Breast epithelium (tissue), 4 donors: ENCODE measurements around the gene OTOL1. TPM values are rescaled to one million over a fixed set of nuclear protein-coding genes. Genes with fewer than 3 reads are reported as not detected.

Source experiments
- DNase-seq, 2 donors: peaks; one replicate each; pipeline ENCODE4 v3.0.0-alpha.2; 2019; ENCODE audit warnings: low spot score in 2 of 2
- H3K27ac ChIP-seq, 2 donors: fragments of 200-600 bp; sonication (generic) in 1 of 2; one replicate each; pipeline ENCODE4 v1.5.1; 2016 to 2019; ENCODE audit warnings: mild to moderate bottlenecking in 1 of 2
- H3K27me3 ChIP-seq, 2 donors: fragments of 200-600 bp; sonication (generic) in 1 of 2; one replicate each; pipeline versions ENCODE4 v1.5.1 to v1.6.0; 2017 to 2019; ENCODE audit warnings: control low read depth in 1 of 2, mild to moderate bottlenecking in 1 of 2
- H3K36me3 ChIP-seq: fragments of 200-600 bp; one replicate; pipeline ENCODE4 v1.5.1; 2019
- H3K4me1 ChIP-seq, 2 donors: fragments of 200-600 bp; sonication (generic); one replicate each; pipeline ENCODE4 v1.5.1; 2016 to 2019; ENCODE audit warnings: control low read depth in 1 of 2
- H3K4me3 ChIP-seq, 3 donors: fragments of 200-600 bp; sonication (generic); 1 replicate in 2 of 3; 2 replicates in 1 of 3; pipeline ENCODE4 v1.5.1; 2016 to 2019; ENCODE audit warnings: mild to moderate bottlenecking in 3 of 3, moderate library complexity in 2 of 3
- H3K9me3 ChIP-seq, 2 donors: fragments of 200-600 bp; sonication (generic) in 1 of 2; one replicate each; pipeline ENCODE4 v1.5.1; 2016 to 2019; ENCODE audit warnings: control low read depth in 1 of 2
- POLR2A ChIP-seq: fragments of 450-650 bp; IDR thresholded peaks from one replicate; pipeline ENCODE4 v1.6.1; 2016; ENCODE audit warnings: antibody characterized with exemption, mild to moderate bottlenecking, moderate library complexity
- POLR2AphosphoS5 ChIP-seq, 3 donors: sonication (generic); formaldehyde crosslinking; IDR thresholded peaks; one replicate each; pipeline ENCODE4 v1.6.1; 2017; ENCODE audit warnings: antibody characterized with exemption in 3 of 3
- intact Hi-C: fragments of 100-400 bp; cut with DNase I; formaldehyde crosslinking; loops from one replicate; pipeline ENCODE4 v1.15.1; 2023; ENCODE audit warnings: low total_unique reads
- total RNA-seq, 3 donors: library from RNA; depleted of rRNA; stranded (reverse); fragments of >200 nt; gene quantifications; one replicate each; pipeline ENCODE4 v1.1.0, GENCODE V29; 2016
- TF ChIP-seq, protein P1 (sequence below), 3 donors: fragments of 450-650 bp; IDR thresholded peaks; one replicate each; pipeline ENCODE4 v1.5.1; 2016 to 2017; ENCODE audit warnings: antibody characterized with exemption in 3 of 3, mild to moderate bottlenecking in 3 of 3, moderate library complexity in 3 of 3

OTOL1 gene
- total RNA-seq, 3 donors from 2014 or later: not detected

DNA sequence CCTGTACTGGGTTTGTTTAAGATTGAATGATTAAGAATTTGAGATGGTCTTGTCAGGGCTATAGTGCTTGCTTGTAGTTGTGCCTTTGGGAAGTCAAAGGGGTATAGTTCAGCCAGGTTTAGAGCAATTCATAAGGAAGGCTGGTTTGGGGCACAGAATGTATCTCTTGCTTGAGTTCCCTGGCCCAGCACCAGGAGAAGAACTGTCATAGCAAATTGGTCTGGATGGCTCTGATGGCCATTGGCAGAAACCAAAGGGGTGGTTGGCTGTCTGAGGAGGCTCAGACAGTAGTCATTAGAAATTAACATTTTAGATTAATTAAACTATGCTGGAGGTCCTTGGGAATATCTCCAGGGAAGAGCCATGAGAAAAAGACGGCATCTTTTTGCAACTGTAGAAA is 25.4 kb upstream of the OTOL1 start:
- Histone ChIP-seq H3K27me3 (no peaks in the 10 kb centered on the region), H3K4me3 (no peak overlapping the region), H3K27ac (no peak overlapping the region), H3K4me1 (no peaks in the 10 kb centered on the region), H3K36me3 (no peaks in the 10 kb centered on the region), H3K9me3 (no peaks in the 10 kb centered on the region)
- TF ChIP-seq POLR2AphosphoS5 (IDR thresholded peaks at IDR 0.05) (no peak), POLR2A (no peak)
- TF ChIP-seq, protein P1, sequence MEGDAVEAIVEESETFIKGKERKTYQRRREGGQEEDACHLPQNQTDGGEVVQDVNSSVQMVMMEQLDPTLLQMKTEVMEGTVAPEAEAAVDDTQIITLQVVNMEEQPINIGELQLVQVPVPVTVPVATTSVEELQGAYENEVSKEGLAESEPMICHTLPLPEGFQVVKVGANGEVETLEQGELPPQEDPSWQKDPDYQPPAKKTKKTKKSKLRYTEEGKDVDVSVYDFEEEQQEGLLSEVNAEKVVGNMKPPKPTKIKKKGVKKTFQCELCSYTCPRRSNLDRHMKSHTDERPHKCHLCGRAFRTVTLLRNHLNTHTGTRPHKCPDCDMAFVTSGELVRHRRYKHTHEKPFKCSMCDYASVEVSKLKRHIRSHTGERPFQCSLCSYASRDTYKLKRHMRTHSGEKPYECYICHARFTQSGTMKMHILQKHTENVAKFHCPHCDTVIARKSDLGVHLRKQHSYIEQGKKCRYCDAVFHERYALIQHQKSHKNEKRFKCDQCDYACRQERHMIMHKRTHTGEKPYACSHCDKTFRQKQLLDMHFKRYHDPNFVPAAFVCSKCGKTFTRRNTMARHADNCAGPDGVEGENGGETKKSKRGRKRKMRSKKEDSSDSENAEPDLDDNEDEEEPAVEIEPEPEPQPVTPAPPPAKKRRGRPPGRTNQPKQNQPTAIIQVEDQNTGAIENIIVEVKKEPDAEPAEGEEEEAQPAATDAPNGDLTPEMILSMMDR (IDR thresholded peaks at IDR 0.05): no peak
- intact Hi-C loops: no loop called here
- DNase-seq: no peak

DNA sequence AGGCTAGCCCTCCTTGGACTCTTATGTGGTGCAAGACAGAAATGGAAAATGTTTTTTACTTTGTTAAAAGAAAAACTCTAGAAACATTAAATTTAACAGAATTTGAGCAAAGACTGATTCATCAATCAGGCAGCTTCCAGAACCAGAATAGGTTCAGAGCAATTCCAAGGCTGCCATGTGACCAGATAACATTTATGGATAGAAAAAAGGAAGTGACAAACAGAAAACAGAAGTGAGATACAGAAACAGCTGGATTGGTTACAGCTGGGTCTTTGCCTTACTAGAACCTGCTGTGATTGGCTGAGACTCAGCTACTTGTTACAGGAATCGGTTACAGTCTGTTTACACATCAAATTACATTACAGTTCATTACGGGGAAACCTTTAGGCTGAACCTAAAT is 22.5 kb upstream of the OTOL1 start:
- TF ChIP-seq, protein P1 (IDR thresholded peaks at IDR 0.05): no peak
- TF ChIP-seq POLR2AphosphoS5 (IDR thresholded peaks at IDR 0.05) (no peak), POLR2A (no peak)
- no peak overlapping the region for H3K4me3 ChIP-seq
- no peaks in the 10 kb centered on the region for H3K36me3 ChIP-seq
- no peaks in the 10 kb centered on the region for H3K4me1 ChIP-seq
- H3K27me3 ChIP-seq: no peaks in the 10 kb centered on the region
- H3K27ac ChIP-seq: no peak overlapping the region
- intact Hi-C loops: no loop called here
- H3K9me3 ChIP-seq: no peaks in the 10 kb centered on the region
- no peak for DNase-seq

DNA sequence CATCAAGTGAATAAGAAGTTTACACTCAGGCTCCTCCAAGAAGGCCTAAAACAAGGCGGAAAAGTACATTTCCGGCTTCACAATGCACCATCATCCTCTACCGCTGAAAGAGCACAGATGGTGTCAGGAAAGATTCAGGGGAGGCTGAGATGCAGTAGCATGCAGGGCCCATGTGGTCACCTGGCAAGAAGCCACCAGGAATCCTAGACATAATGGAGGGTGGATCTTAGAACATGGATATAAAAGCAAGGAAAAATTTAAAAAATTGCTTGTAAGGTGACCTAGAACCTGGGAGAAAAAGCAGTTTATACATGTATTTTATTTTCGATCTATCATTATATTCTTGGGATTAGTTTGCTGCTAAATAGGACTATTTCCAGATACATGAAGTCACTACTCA is 21.9 kb upstream of the OTOL1 start:
- H3K4me3 ChIP-seq: no peak overlapping the region
- H3K27ac ChIP-seq: no peak overlapping the region
- no peak for DNase-seq
- TF ChIP-seq POLR2A (no peak), POLR2AphosphoS5 (IDR thresholded peaks at IDR 0.05) (no peak)
- TF ChIP-seq, protein P1 (IDR thresholded peaks at IDR 0.05): no peak
- no peaks in the 10 kb centered on the region for H3K27me3 ChIP-seq
- intact Hi-C loops: no loop called here
- H3K4me1 ChIP-seq: no peaks in the 10 kb centered on the region
- H3K9me3 ChIP-seq: no peaks in the 10 kb centered on the region
- no peaks in the 10 kb centered on the region for H3K36me3 ChIP-seq

DNA sequence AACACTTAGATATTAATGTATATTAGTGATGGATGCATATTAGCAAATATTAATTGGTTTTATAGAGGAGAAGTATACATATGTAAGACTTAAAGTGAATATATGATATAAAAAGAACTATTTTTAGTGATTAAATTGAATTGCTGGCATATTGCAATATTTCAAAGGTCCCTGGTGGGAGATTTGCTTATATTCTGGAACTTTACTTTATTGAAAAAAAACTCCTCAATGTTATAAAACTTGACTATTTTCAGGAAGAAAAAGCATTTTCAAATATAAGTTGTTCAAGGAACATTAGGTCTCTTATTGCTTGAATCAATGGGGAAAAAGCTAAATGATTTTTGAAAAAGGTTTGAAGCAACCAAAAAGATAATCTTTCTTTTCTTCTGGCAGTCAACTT is 21.4 kb upstream of the OTOL1 start:
- H3K27me3 ChIP-seq: no peaks in the 10 kb centered on the region
- TF ChIP-seq, protein P1 (IDR thresholded peaks at IDR 0.05): no peak
- TF ChIP-seq POLR2AphosphoS5 (IDR thresholded peaks at IDR 0.05) (no peak), POLR2A (no peak)
- H3K9me3 ChIP-seq: no peaks in the 10 kb centered on the region
- no peak overlapping the region for H3K27ac ChIP-seq
- H3K4me1 ChIP-seq: no peaks in the 10 kb centered on the region
- DNase-seq: no peak
- intact Hi-C loops: no loop called here
- no peak overlapping the region for H3K4me3 ChIP-seq
- H3K36me3 ChIP-seq: no peaks in the 10 kb centered on the region

DNA sequence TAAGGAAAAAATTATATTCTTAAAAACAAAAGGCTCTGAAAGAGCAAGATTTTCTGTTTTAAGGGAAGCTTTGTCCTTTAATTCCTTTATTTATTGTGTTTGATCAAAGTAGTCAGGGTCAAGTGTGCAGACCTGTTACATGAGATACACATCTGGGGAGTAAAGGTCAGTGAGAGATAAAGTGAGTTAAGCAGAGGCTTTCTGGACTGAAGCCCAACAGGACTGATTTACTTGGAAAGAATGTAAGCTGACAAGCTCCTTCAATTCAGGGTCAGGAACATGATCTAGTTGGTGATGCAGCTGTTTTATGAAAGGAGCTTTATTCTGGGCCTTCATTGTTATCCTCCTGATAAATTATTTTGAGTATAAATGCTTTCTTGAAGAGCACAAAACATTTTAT is 20.7 kb upstream of the OTOL1 start:
- no peaks in the 10 kb centered on the region for H3K9me3 ChIP-seq
- intact Hi-C loops: no loop called here
- H3K4me3 ChIP-seq: no peak overlapping the region
- TF ChIP-seq POLR2A (no peak), POLR2AphosphoS5 (IDR thresholded peaks at IDR 0.05) (no peak)
- TF ChIP-seq, protein P1 (IDR thresholded peaks at IDR 0.05): no peak
- no peaks in the 10 kb centered on the region for H3K4me1 ChIP-seq
- H3K27ac ChIP-seq: no peak overlapping the region
- no peaks in the 10 kb centered on the region for H3K36me3 ChIP-seq
- DNase-seq: no peak
- no peaks in the 10 kb centered on the region for H3K27me3 ChIP-seq
